Smooth muscle cell of the pulmonary artery (primary cell): ENCODE measurements around the gene NRG4. TPM values are rescaled to one million over a fixed set of nuclear protein-coding genes. Genes with fewer than 3 reads are reported as not detected.

Experiments used
- total RNA-seq: library from RNA; depleted of rRNA; stranded (reverse); fragments of >200 nt; gene quantifications from 2 replicates; pipeline ENCODE4 v1.2.3, GENCODE V29; 2014

NRG4 gene, protein sequence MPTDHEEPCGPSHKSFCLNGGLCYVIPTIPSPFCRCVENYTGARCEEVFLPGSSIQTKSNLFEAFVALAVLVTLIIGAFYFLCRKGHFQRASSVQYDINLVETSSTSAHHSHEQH
- total RNA-seq: 0.17 and 0.20 TPM in 2 replicates

DNA sequence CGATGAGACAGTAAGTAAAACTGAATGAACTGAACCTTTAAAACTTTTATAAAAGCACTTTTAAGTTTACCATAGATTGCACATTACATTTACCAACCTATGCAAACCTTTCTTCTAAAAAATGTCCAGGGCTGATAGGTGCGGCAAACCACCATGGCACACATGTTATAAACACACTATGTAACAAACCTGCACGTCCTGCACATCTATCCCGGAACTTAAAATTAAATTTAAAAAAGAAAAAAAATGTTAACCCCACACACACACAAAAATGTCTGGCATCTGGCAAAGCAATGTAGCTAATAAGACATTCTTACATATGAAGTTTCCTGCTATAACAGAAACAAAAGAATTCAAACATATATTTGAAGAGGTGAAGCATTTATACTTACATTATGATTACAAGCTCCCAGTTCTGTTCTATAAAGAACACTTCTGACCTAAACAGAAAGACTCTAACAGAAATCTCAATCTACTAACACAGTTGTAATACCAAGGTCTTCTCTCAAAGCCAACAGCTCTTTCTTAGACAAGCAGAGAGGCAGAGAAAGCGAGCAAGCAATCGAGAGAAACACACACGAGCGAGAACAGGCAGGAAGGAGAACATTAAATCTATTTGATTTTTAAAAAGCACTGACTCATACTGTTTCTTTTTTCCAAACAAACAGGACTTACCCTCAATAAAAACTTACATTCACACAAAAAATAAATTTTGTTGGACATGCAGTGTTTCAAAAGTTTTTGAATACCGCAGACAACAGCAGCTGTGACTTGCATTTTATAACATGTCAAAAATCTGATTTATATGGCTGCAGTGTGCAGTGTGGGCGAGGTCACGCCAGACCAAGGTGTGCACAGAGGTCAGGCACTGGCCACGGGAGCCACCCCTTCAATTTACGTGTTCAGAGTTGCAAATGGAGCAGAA, at the start of gene NRG4:
Gene NRG4, minus strand, starts transcription at position 798 of the 925 bp plus-strand sequence. CDS start 1,194 bp downstream, outside the sequence.

DNA sequence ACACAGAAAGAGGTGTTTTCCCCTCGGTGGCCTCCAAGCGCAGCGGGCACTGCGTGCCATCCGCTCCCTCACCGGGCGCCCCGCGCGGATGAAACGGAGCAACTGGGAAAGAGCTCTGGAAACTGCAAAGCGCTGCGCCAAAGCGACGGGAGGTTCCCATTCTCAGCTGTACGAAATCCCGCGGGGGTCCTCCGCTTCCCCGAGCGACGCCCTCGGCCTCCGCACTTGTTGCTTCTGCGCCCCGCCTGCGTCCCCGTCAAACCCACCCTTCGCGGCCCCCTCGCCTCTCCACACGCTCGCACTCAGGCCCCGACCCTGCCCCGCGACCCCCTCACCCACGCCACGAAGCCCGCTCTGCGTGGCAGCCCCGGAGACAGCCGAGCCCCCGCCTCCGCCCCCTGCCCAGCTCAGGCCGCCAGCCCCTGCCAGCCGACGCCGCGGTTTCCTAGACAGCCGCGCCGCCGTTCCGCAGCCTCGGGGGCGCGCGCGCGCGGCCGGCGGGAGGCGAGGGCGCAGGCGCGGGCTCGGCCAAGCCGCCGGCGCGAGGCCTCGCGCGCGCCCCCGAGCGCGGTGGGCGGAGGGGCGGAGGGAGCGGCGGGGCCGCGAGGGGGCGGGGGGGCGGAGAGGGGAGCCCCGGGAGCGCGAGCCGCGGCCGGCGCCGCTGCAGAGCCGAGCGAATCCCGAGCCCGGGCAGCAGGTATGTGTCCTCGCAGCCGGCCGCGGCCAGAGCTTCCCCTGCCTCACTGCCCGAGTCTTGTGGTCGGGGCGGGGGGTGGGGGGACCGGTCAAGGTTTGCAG, 47.3 kb upstream of the NRG4 start, which contains the start of gene TMEM266:
Gene TMEM266, plus strand, starts transcription at position 666 of the 798 bp plus-strand sequence. CDS start 74,279 bp downstream, outside the sequence.

DNA sequence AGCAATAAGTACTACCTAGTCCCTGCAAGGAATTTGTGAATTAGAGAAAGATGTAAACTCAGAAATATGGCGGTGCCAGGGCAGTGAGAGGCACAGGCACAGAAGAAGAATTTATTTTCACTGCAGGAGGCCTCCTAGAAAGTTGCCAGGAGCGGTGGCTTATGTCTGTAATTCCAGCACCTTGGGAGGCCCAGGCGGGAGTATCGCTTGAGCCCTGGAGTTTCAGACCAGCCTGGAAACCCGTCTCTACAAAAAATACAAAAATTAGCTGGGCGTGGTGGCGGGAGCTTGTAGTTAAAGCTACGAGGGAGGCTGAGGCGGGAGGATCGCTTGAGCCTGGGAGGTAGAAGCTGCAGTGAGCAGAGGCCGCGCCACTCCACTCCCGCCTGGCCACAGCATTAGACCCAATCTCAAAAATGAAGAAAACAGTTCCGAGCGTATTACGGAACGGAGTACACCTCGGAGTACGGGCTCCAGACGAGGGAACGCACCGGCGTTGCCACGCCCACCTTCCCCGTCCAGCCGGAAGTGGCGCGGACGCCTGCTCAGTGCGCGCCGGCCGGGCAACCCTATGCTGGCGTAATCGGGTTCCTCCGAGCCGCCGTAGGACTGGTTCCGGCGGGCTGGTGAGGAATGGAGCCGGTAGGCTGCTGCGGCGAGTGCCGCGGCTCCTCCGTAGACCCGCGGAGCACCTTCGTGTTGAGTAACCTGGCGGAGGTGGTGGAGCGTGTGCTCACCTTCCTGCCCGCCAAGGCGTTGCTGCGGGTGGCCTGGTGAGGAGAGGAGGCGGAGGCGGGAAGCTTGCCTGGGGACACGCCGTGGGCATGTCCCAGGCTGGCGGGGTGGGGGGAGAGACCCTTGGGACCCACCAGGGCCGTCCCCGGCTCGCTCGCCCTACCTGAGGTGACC, 108.6 kb downstream of the NRG4 start, which contains the start of gene FBXO22:
Gene FBXO22, plus strand, starts transcription at position 548 of the 909 bp plus-strand sequence. Its CDS starts 86 bp downstream, at position 634.

Other genes with a start within 250 kb of the NRG4 start
- 58.6 and 61.5 TPM in 2 replicates for gene UBE2Q2, start 169.0 kb downstream of the NRG4 start, total RNA-seq
- 53.9 and 76.3 TPM in 2 replicates for gene FBXO22, start 108.5 kb downstream of the NRG4 start, total RNA-seq
- 0.03 and 0.07 TPM in 2 replicates for gene TMEM266, start 47.6 kb upstream of the NRG4 start, total RNA-seq